ENCODE measurements around the gene CCDC188. TPM values are rescaled to one million over a fixed set of nuclear protein-coding genes. Genes with fewer than 3 reads are reported as not detected.

The CCDC188 gene
- total and polyA plus RNA-seq, 12 donors, result 0.30 to 19.0 (median 0.77) TPM; not detected in 2

DNA sequence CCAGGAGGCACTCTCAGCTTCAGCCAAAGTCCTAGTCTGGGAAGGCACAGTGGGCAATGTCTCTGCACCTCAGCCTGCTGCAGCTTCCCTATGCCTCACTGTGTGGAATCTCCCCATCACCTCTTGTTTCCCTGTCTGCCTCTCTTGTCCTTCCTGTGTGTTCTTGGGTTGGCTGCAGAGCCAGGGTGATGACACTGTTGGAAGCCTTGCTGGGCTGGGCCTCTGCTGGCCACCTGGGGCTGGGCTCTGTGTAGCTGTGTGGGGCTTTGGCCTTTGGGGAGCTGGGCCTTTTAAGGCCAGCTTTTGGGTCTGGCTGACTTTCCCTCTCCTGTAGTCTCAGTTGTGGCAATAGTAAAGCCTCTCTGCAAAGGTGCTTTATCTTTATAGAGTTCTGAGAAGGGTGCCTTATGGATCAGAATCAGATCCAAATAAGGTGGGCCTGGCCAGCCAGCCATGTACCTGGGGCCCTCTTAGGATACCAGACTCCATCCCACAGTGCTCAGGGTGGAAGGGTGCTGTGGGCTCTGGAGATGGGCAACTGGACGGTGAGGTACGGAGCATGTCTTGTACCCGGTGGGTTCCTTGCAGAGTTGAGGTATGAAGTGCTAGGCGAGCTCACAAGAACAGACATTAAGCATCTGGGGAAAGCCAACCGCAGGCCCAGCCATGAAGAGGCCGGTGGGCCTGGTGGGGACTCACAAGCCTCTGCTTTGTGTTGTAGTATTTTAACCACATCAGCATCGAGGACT is 45.2 kb downstream of the CCDC188 start:
- DNase-seq, result no peak
- intact Hi-C loops (cut with DNase I), result loop anchor here in 1 of 2 donors (2.0 kb wide), 1 partner anchor 35 kb away; no protein-coding TSS in a partner anchor
- Histone ChIP-seq H3K36me3 (replicated peaks in 1 of 2) (peaks cover 0 to 90% of the 10 kb centered on the region in 2 donors), H3K4me1 (replicated peaks in 1 of 2) (no peaks in the 10 kb centered on the region), H3K27me3 (no peaks in the 10 kb centered on the region), H3K9me3 (replicated peaks in 1 of 3) (no peaks in the 10 kb centered on the region), H3K4me3 (no peak overlapping the region), H3K27ac (no peak overlapping the region)
- 92 to 100% (median 95%) methylated on average over 1 to 7 of the region's 7 CpGs for WGBS, 4 donors
- no peak for TF ChIP-seq POLR2A (IDR thresholded peaks at IDR 0.05)
- TF ChIP-seq CTCF (IDR thresholded peaks at IDR 0.05), result no peak

DNA sequence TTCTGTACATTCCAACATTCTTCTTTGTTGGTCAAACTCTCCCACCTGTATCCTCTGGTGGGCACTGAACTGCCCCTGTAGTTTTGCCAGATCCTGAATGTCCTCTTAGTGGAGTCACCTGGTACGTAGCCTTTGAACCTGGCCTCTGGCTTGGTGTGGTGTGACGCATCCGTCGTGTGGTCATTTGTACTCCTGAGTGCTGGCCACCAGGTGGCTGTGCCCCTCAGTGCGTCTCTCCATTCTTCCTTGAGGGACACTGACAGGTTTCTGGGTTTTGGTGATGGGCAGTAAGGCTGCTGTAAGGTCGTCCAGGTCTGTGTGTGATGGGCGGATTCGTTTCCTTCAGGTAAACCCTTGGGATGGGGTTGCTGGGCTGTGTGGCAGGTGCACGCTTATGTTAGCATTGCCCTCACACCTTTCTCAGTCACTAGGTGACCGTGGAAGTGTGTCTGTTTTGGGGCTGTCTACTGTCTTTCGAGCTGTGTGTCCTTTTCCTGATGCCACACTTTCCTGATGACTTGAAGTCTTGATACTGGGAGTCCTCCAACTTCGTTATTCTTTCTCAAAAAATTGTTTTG is 48.6 kb downstream of the CCDC188 start:
- peak in 1 of 7 donors; percentile 7 for DNase-seq
- Histone ChIP-seq H3K27me3 (no peaks in the 10 kb centered on the region), H3K36me3 (replicated peaks in 1 of 2) (peaks cover 0 to 87% of the 10 kb centered on the region in 2 donors), H3K9me3 (replicated peaks in 1 of 3) (no peaks in the 10 kb centered on the region), H3K27ac (no peak overlapping the region), H3K4me1 (replicated peaks in 1 of 2) (no peaks in the 10 kb centered on the region), H3K4me3 (no peak overlapping the region)
- intact Hi-C loops (cut with DNase I), result no loop called here
- WGBS, 4 donors, result 90 to 97% (median 93%) methylated on average over 11 to 12 of the region's 12 CpGs
- TF ChIP-seq CTCF (IDR thresholded peaks at IDR 0.05) (no peak), POLR2A (IDR thresholded peaks at IDR 0.05) (no peak)

DNA sequence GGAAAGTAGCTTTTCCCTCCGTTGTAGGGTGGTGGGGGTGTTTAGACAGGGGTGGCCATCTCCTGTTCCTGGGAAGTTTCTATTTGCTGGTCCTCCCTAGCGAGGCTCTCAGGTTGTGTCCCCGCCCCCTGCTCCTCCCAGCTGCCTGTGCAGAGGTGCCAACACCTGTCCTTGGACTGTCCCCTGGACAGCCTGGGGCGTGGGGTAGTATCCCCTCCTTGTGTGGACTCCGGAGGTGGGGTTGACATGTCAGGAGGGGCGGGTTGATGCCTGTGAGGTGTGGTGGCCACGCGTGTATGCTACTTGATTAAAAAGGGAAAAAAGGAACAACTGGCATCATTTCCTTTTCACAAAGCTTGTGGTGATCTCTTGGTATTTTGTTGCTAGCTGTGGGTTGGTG is 49.2 kb downstream of the CCDC188 start:
- Histone ChIP-seq H3K27ac (no peak overlapping the region), H3K4me3 (no peak overlapping the region), H3K27me3 (no peaks in the 10 kb centered on the region), H3K4me1 (replicated peaks in 1 of 2) (no peaks in the 10 kb centered on the region), H3K9me3 (replicated peaks in 1 of 3) (no peaks in the 10 kb centered on the region), H3K36me3 (replicated peaks in 1 of 2) (peaks cover 0 to 87% of the 10 kb centered on the region in 2 donors)
- no peak for DNase-seq
- 79 to 87% (median 83%) methylated on average over 8 of the region's 8 CpGs for WGBS, 4 donors
- intact Hi-C loops (cut with DNase I), result no loop called here
- TF ChIP-seq CTCF (IDR thresholded peaks at IDR 0.05), result no peak
- TF ChIP-seq POLR2A (IDR thresholded peaks at IDR 0.05), result no peak

- intact Hi-C loops (cut with DNase I), result loop anchor here in 1 of 2 donors (10.0 kb wide), 1 partner anchor 84 kb away; the partner anchor contains the start of gene ARVCF
- 92 to 100% (median 97%) methylated on average over 6 of the region's 6 CpGs for WGBS, 4 donors
- Histone ChIP-seq H3K27ac (no peak overlapping the region), H3K36me3 (replicated peaks in 1 of 2) (peaks cover 0 to 88% of the 10 kb centered on the region in 2 donors), H3K4me1 (replicated peaks in 1 of 2) (no peaks in the 10 kb centered on the region), H3K27me3 (no peaks in the 10 kb centered on the region), H3K4me3 (no peak overlapping the region), H3K9me3 (replicated peaks in 1 of 3) (no peaks in the 10 kb centered on the region)
- TF ChIP-seq POLR2A (IDR thresholded peaks at IDR 0.05) (no peak), CTCF (IDR thresholded peaks at IDR 0.05) (no peak)
- DNase-seq, result no peak
Observed at GRCh38 chr22:20099099-20099711, 51.6 kb downstream of the CCDC188 start.

Measured in adrenal gland (tissue), 12 donors.